GM23338 (cell line): ENCODE measurements around the gene CACNA1D.

Experiments used
- EZH2phosphoT487 ChIP-seq: fragments of 200-600 bp; sonication (generic); IDR thresholded peaks from one replicate; pipeline ENCODE4 v1.8.1; 2018; ENCODE audit warnings: antibody characterized with exemption; ENCODE audit not compliant: unreplicated experiment
- JUNB ChIP-seq: IDR thresholded peaks from one replicate; pipeline ENCODE4 v1.6.1; 2016; ENCODE audit warnings: antibody characterized with exemption; ENCODE audit not compliant: unreplicated experiment
- POLR2AphosphoS5 ChIP-seq: IDR thresholded peaks from 2 replicates; pipeline ENCODE4 v1.6.1; 2016; ENCODE audit warnings: antibody characterized with exemption, low read depth
- TF ChIP-seq, protein P1 (sequence below), 2 experiments: fragments of 200-600 bp in 1 of 2; sonication (generic) in 1 of 2; conservative IDR thresholded peaks; 2 replicates each; pipeline versions ENCODE4 v1.5.1 to v1.6.1; 2016 to 2017; ENCODE audit warnings: antibody characterized with exemption in 2 of 2, low read depth in 2 of 2, mild to moderate bottlenecking in 2 of 2, moderate library complexity in 1 of 2

DNA sequence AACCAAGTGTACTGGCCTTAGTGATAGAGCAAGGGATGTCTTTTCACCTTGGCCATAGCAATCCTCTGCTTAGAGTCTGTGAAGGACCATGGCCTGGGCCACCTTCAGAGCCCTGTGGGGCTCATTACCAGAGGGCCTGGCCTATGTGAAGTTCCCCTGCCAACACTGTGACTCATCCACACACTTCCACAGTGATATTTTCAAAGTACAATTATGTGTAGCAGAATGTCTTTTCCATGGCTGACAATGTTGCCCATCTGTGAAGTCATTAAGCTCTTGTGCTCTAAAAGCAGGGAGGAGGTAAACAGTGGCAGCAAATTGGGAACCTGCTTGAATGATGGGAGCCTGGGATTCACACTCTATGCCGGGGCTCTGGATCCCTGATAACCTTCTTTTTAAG is 12.2 kb upstream of the CACNA1D start:
- TF ChIP-seq, protein P1, sequence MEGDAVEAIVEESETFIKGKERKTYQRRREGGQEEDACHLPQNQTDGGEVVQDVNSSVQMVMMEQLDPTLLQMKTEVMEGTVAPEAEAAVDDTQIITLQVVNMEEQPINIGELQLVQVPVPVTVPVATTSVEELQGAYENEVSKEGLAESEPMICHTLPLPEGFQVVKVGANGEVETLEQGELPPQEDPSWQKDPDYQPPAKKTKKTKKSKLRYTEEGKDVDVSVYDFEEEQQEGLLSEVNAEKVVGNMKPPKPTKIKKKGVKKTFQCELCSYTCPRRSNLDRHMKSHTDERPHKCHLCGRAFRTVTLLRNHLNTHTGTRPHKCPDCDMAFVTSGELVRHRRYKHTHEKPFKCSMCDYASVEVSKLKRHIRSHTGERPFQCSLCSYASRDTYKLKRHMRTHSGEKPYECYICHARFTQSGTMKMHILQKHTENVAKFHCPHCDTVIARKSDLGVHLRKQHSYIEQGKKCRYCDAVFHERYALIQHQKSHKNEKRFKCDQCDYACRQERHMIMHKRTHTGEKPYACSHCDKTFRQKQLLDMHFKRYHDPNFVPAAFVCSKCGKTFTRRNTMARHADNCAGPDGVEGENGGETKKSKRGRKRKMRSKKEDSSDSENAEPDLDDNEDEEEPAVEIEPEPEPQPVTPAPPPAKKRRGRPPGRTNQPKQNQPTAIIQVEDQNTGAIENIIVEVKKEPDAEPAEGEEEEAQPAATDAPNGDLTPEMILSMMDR (conservative IDR thresholded peaks at IDR 0.05; ENCODE audit: low read depth in 2 of 2), result no peak
- TF ChIP-seq POLR2AphosphoS5 (no peak), JUNB (no peak), EZH2phosphoT487 (no peak)
